ENCODE measurements around the gene RAB5B.

DNA sequence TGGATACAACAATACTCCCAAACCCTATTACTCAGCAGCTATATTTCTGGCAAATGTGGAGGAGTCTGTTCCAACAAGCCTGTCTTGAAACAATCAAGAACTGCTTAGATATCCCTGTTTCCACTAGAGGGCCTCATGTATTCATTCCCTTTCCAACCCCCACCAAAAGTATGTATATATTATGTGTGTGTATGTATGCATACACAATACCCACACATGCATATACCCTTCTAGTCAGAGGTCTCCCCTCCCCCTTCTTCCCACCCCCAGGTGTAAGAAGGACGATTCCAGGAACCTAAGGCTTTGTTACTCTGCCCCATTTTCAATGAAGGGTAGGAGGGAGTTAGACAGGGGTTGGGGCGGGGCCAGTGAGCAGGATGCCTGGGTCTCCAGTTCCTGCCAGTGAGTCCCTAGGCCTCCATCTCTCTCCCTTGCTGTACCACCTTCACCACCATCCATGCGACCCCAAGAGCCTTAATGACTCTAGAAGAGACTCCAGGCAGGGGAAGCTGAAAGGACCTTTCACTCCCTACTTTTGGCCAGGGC, 43.0 kb upstream of the RAB5B start, which contains the start of gene DGKA:
- TF ChIP-seq, protein P1, sequence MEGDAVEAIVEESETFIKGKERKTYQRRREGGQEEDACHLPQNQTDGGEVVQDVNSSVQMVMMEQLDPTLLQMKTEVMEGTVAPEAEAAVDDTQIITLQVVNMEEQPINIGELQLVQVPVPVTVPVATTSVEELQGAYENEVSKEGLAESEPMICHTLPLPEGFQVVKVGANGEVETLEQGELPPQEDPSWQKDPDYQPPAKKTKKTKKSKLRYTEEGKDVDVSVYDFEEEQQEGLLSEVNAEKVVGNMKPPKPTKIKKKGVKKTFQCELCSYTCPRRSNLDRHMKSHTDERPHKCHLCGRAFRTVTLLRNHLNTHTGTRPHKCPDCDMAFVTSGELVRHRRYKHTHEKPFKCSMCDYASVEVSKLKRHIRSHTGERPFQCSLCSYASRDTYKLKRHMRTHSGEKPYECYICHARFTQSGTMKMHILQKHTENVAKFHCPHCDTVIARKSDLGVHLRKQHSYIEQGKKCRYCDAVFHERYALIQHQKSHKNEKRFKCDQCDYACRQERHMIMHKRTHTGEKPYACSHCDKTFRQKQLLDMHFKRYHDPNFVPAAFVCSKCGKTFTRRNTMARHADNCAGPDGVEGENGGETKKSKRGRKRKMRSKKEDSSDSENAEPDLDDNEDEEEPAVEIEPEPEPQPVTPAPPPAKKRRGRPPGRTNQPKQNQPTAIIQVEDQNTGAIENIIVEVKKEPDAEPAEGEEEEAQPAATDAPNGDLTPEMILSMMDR (conservative IDR thresholded peaks at IDR 0.05; ENCODE audit: low read length): peak; percentile 86
- no peak for TF ChIP-seq EZH2phosphoT487 (IDR thresholded peaks at IDR 0.05; ENCODE audit: borderline replicate concordance, low read depth, low read length)

Measured in OCI-LY7 (cell line).